Body of pancreas (tissue), 4 donors: ENCODE results near the gene MAST4.

ENCODE experiments used
- POLR2A ChIP-seq, 3 donors: fragments of 450-650 bp; IDR thresholded peaks; one replicate each; pipeline ENCODE4 v1.6.1; 2016; ENCODE audit warnings: antibody characterized with exemption in 3 of 3, mild to moderate bottlenecking in 2 of 3
- TF ChIP-seq, protein P1 (sequence below), 7 experiments: fragments of 450-650 bp in 4 of 7; fragments of 200-600 bp in 3 of 7; sonication (generic) in 3 of 7; IDR thresholded peaks; one replicate each; pipeline ENCODE4 v1.5.1; 2016 to 2019; ENCODE audit warnings: antibody characterized with exemption in 7 of 7

DNA sequence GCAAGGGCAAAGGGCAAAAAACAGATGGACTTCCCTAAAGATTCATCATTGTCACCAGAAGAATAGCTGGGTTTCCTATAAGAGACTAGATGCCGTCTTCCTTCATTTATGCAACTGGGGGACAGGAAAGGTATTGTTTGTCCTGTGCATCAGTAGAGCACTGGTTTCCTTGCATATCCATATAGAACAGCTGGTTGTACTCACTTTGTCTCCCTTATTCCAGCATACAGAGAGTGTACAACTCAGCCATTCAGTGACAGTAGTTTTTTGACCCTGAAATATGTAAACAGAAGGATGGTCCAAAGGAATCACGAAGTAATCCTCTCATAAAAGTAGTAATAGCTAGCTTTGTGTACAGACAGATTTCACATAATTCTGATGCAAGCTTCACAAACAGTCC, 22.5 kb upstream of the MAST4 start:
- TF ChIP-seq, protein P1, sequence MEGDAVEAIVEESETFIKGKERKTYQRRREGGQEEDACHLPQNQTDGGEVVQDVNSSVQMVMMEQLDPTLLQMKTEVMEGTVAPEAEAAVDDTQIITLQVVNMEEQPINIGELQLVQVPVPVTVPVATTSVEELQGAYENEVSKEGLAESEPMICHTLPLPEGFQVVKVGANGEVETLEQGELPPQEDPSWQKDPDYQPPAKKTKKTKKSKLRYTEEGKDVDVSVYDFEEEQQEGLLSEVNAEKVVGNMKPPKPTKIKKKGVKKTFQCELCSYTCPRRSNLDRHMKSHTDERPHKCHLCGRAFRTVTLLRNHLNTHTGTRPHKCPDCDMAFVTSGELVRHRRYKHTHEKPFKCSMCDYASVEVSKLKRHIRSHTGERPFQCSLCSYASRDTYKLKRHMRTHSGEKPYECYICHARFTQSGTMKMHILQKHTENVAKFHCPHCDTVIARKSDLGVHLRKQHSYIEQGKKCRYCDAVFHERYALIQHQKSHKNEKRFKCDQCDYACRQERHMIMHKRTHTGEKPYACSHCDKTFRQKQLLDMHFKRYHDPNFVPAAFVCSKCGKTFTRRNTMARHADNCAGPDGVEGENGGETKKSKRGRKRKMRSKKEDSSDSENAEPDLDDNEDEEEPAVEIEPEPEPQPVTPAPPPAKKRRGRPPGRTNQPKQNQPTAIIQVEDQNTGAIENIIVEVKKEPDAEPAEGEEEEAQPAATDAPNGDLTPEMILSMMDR (IDR thresholded peaks at IDR 0.05) = no peak
- TF ChIP-seq POLR2A (IDR thresholded peaks at IDR 0.05) = no peak
